Endothelial cell of umbilical vein (primary cell): ENCODE measurements around the gene GPS1. TPM values are rescaled to one million over a fixed set of nuclear protein-coding genes. Genes with fewer than 3 reads are reported as not detected.

ENCODE experiments used
- Bru-seq: library from RNA; stranded (reverse); fragments of 400-500 nt; gene quantifications from one replicate; lab custom pipeline; 2021; lab: Mats Ljungman, UMichigan
- BruChase-seq, 2 experiments: library from RNA; stranded (reverse); fragments of 400-500 nt; gene quantifications; one replicate each; lab custom pipeline; 2021; lab: Mats Ljungman, UMichigan
- BruUV-seq: library from RNA; stranded (reverse); fragments of 400-500 nt; replicated peaks from 2 replicates; lab custom pipeline; 2021; lab: Mats Ljungman, UMichigan
- CTCF ChIA-PET: fragments of 300-600, 350-600 bp; sonication (Branson Sonifier 250); formaldehyde crosslinking; loops from one replicate; lab custom pipeline; 2021; ENCODE audit warnings: antibody characterized with exemption, inconsistent platforms; lab: Charles Lee
- POLR2A ChIA-PET: fragments of 300-600, 350-600 bp; sonication (Branson Sonifier 250); formaldehyde crosslinking; loops from one replicate; lab custom pipeline; 2021; ENCODE audit warnings: antibody characterized with exemption, inconsistent platforms; lab: Charles Lee
- DNase-seq: peaks from one replicate; pipeline ENCODE4 v3.0.0-alpha.2; 2011; ENCODE audit warnings: low read depth, low spot score
- FAIRE-seq: peaks from 2 replicates; lab custom pipeline; 2011; peaks lifted over from hg19 to GRCh38; lab: Jason Lieb, UNC
- H2AFZ ChIP-seq: 2 replicates; pipeline ENCODE4 v1.6.0; 2012; ENCODE audit warnings: low read depth, low read length, control low read depth, inconsistent platforms
- H3K27ac ChIP-seq: 2 replicates; pipeline ENCODE4 v1.5.1; 2011; ENCODE audit warnings: low read depth, mild to moderate bottlenecking, control low read depth, low read length, moderate library complexity; ENCODE audit not compliant: insufficient read depth
- H3K27me3 ChIP-seq, 2 experiments: 2 replicates each; pipeline versions ENCODE4 v1.6.0 to v1.6.1; 2011; ENCODE audit warnings: low read length in 2 of 2, mixed read lengths in 1 of 2; ENCODE audit not compliant: control insufficient read depth in 2 of 2, insufficient read depth in 2 of 2
- H3K36me3 ChIP-seq, 2 experiments: 2 replicates in 1 of 2; 3 replicates in 1 of 2; pipeline ENCODE4 v1.5.1; 2011; ENCODE audit warnings: low read length in 2 of 2, mild to moderate bottlenecking in 1 of 2, moderate library complexity in 1 of 2; ENCODE audit not compliant: control insufficient read depth in 2 of 2, insufficient read depth in 2 of 2; ENCODE audit errors: extremely low read depth in 1 of 2
- H3K4me1 ChIP-seq: 3 replicates; pipeline ENCODE4 v1.5.1; 2011; ENCODE audit warnings: mild to moderate bottlenecking, low read length; ENCODE audit not compliant: control insufficient read depth, insufficient read depth; ENCODE audit errors: extremely low read depth
- H3K4me2 ChIP-seq: 2 replicates; pipeline ENCODE4 v1.6.1; 2011; ENCODE audit warnings: low read length, control low read depth, mixed read lengths; ENCODE audit not compliant: insufficient read depth
- H3K4me3 ChIP-seq, 3 experiments: fragments of 200-600 bp in 1 of 3; sonication (generic), shearing (Covaris generic) in 1 of 3; replicated peaks in 1 of 3; 2 replicates each; pipeline ENCODE4 v1.5.1; 2011 to 2016; ENCODE audit warnings: control low read depth in 3 of 3, low read length in 3 of 3, mild to moderate bottlenecking in 2 of 3, inconsistent platforms in 1 of 3, low read depth in 1 of 3, moderate library complexity in 1 of 3; ENCODE audit not compliant: insufficient read depth in 1 of 3
- H3K79me2 ChIP-seq: 2 replicates; pipeline ENCODE4 v1.6.0; 2012; ENCODE audit warnings: low read length, inconsistent platforms; ENCODE audit not compliant: control insufficient read depth, insufficient read depth
- H3K9ac ChIP-seq: replicated peaks from 2 replicates; pipeline ENCODE3; 2011; ENCODE audit warnings: low read length, control low read depth; ENCODE audit not compliant: insufficient read depth; ENCODE audit errors: extremely low read depth
- H3K9me1 ChIP-seq: replicated peaks from 3 replicates; pipeline ENCODE4 v1.6.0; 2011; ENCODE audit warnings: mild to moderate bottlenecking, low read length; ENCODE audit not compliant: control insufficient read depth, insufficient read depth; ENCODE audit errors: extremely low read depth
- H3K9me3 ChIP-seq: replicated peaks from 2 replicates; pipeline ENCODE4 v1.5.1; 2012; ENCODE audit warnings: low read length, inconsistent platforms; ENCODE audit not compliant: control insufficient read depth, insufficient read depth
- H4K20me1 ChIP-seq: replicated peaks from 2 replicates; pipeline ENCODE3; 2011; ENCODE audit warnings: mild to moderate bottlenecking, low read length; ENCODE audit not compliant: control insufficient read depth, insufficient read depth; ENCODE audit errors: extremely low read depth
- CTCF ChIP-seq, 2 donors: IDR thresholded peaks; 1 replicate in 1 of 2; 2 replicates in 1 of 2; pipeline ENCODE4 v1.5.1; 2011; ENCODE audit warnings: low read length in 2 of 2, mild to moderate bottlenecking in 2 of 2, moderate library complexity in 2 of 2, control low read depth in 1 of 2, inconsistent platforms in 1 of 2, low read depth in 1 of 2; ENCODE audit not compliant: insufficient read depth in 1 of 2; ENCODE audit errors: extremely low read depth in 1 of 2
- EZH2 ChIP-seq: IDR thresholded peaks from 2 replicates; pipeline ENCODE4 v1.6.1; 2012; ENCODE audit warnings: borderline replicate concordance, low read depth, mild to moderate bottlenecking, moderate library complexity, low read length, inconsistent platforms; ENCODE audit not compliant: severe bottlenecking
- POLR2AphosphoS5 ChIP-seq: IDR thresholded peaks from 2 replicates; pipeline ENCODE4 v1.6.1; 2012; ENCODE audit warnings: low read depth, mild to moderate bottlenecking, control low read depth, low read length, moderate library complexity; ENCODE audit not compliant: insufficient read depth
- dilution Hi-C: fragments of 300-500 bp; cut with MboI; formaldehyde crosslinking; loops from one replicate; pipeline ENCODE4 v1.15.0; 2019; ENCODE audit warnings: low sequenced_read_pairs; ENCODE audit not compliant: extremely low pct_ligation_motif_present
- intact Hi-C: fragments of 100-400 bp; cut with micrococcal nuclease; formaldehyde crosslinking; loops from one replicate; pipeline ENCODE4 v1.10.0; 2022
- long read RNA-seq: library from polyadenylated mRNA; stranded (forward); transcript quantifications from one replicate; pipeline ENCODE4 v2.0.0, GENCODE V29; 2021
- polyA minus RNA-seq, 3 experiments: library from RNA; depleted of rRNA, polyadenylated mRNA; stranded (reverse); fragments of >200 nt; gene quantifications; 1 replicate in 1 of 3; 2 replicates in 2 of 3; pipeline ENCODE4 v1.2.3, GENCODE V29; 2011
- polyA plus RNA-seq, 4 experiments: library from polyadenylated mRNA; depleted of rRNA in 3 of 4; stranded (reverse) in 3 of 4; unstranded in 1 of 4; fragments of >200 nt; gene quantifications; 2 replicates each; pipeline versions ENCODE4 v1.2.1 to v1.2.3, GENCODE V29; 2011 to 2012; ENCODE audit warnings: missing spikeins in 1 of 4
- total RNA-seq: library from RNA; stranded (reverse); gene quantifications from 2 replicates; pipeline ENCODE4 v1.2.3, GENCODE V29; 2021

The GPS1 gene
- total RNA-seq (96.6 and 116 TPM in 2 replicates), polyA plus RNA-seq (178 and 235 TPM in 2 replicates), polyA minus RNA-seq (81.1 and 97.3 TPM in 2 replicates), Bru-seq, nascent RNA (percentile 48 among the genes with signal in this experiment), BruChase-seq, experiment 1, labeled RNA remaining after a 6-hour chase (percentile 80 among the genes with signal in this experiment), BruChase-seq, experiment 2, labeled RNA remaining after a 2-hour chase (percentile 67 among the genes with signal in this experiment)
- polyA plus RNA-seq (2011; cell fraction: cytosol; rRNA removed), result 114 and 120 TPM in 2 replicates
- 219 and 242 TPM in 2 replicates for polyA plus RNA-seq (2011; cell fraction: nucleus; rRNA removed)
- 102 and 112 TPM in 2 replicates for polyA plus RNA-seq (2012)
- 94.1 TPM for polyA minus RNA-seq (2011; cell fraction: cytosol; rRNA and poly(A)+ RNA removed)
- polyA minus RNA-seq (2011; cell fraction: nucleus; rRNA and poly(A)+ RNA removed), result 35.2 and 44.9 TPM in 2 replicates
- long read RNA-seq, transcript GPS1-204 (13 exons, 2,276 nt), result minor isoform, 11 of 322 reads
- long read RNA-seq, transcript GPS1-201 (13 exons, 1,842 nt), result minor isoform, 37 of 322 reads
- long read RNA-seq, transcript GPS1-226 (13 exons, 1,839 nt), result minor isoform, 26 of 322 reads
- long read RNA-seq, transcript GPS1-208 (13 exons, 1,874 nt), result major isoform, 166 of 322 reads
- long read RNA-seq, partial matches to known transcripts, result 38 of 322 reads
- long read RNA-seq, other reads (novel, unspliced or antisense), result 32 of 322 reads

- peak; percentile 63 for FAIRE-seq
- DNase-seq, result peak; percentile 33
- TSS peak; percentile 18 for BruUV-seq
- H3K27ac ChIP-seq, result no peak within 1 kb of the TSS
- peak within 1 kb of the TSS; percentile 61 for H3K9ac ChIP-seq
- CTCF ChIA-PET, result interaction anchor here (1.0 to 3.8 kb wide), 3 partner anchors 14 to 92 kb away, joined by 5 to 19 read pairs (median 18); partner anchors contain the start of genes DCXR and RAC3
- POLR2A ChIA-PET, result no interaction called here
- peak within 1 kb of the TSS; percentile 54 for H2AFZ ChIP-seq
- H3K4me3 ChIP-seq, result peak within 1 kb of the TSS; percentile 65 to 89 (median 76)
- peaks cover 11% of the 10 kb centered on the region for H3K4me1 ChIP-seq
- H3K79me2 ChIP-seq, result peaks cover 11% of the 10 kb centered on the region
- no peaks in the 10 kb centered on the region for H3K9me3 ChIP-seq
- peak; percentile 44 for TF ChIP-seq POLR2AphosphoS5
- TF ChIP-seq CTCF (IDR thresholded peaks at IDR 0.05; ENCODE audit: extremely low read depth in 1 of 2, insufficient read depth in 1 of 2, low read depth in 1 of 2, low read length in 2 of 2), result no peak
- TF ChIP-seq EZH2, result no peak
- no peaks in the 10 kb centered on the region for H3K9me1 ChIP-seq
- intact Hi-C loops, result loop anchor here (2.0 kb wide), 1 partner anchor 15 kb away; the partner anchor contains the start of gene DCXR
- H3K27me3 ChIP-seq, result no peaks in the 10 kb centered on the region
- peaks cover 12 to 31% of the 10 kb centered on the region in 2 experiments for H3K36me3 ChIP-seq
- H3K4me2 ChIP-seq, result peak within 1 kb of the TSS; percentile 78
- no peaks in the 10 kb centered on the region for H4K20me1 ChIP-seq
- dilution Hi-C loops, result no loop called here
Measured at GRCh38 chr17:82051776-82052637, at the start of gene GPS1, which contains the start of gene RFNG. Gene GPS1 (plus strand): TSS chr17:82051898. CDS start chr17:82051932, 34 bp downstream. Gene RFNG (minus strand): TSS chr17:82051811. CDS start chr17:82051766, 45 bp downstream.
